Middle frontal gyrus (tissue), 1 donor: Measurements from ENCODE around the gene ELF1.
A peak's percentile ranks its signal among the peaks of the same experiment; 100 is the strongest.

Source experiments
- DNase-seq: peaks from one replicate; pipeline ENCODE4 v3.0.0-alpha.2; 2015; ENCODE audit warnings: low spot score; ENCODE audit errors: extremely low spot score

Gene ELF1

DNA sequence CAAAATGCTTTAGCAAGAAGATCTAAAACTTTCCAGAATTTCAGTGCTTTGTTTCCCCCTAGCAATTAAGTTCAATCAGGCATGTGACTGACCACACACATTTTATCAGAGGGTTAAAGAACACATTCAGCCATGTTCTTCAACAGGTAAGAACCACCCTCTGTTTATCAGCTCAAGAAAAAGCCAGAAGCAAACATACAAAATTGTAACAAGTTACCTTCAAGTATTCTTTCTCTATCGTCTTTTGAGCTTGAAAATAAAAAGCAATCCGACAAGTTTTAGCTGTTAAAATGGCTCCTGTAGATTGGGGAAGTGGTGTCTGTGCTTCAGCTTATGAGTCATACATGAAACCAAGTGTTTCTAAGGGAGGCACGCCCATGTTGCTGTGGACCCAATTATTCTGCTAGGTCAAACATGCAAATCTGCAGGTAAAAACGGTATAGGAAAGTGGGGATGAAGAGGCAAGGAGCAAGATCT lies at the start of gene ELF1:
Gene ELF1 (minus strand): TSS at position 306 of the 477 bp plus-strand sequence. CDS start 37,262 bp downstream, outside the sequence.
- DNase-seq = no peak

GRCh38 chr13:41065078-41065477 lies 46.0 kb upstream of the ELF1 start:
- no peak for DNase-seq

- no peak for DNase-seq
These were observed 45.4 kb upstream of the ELF1 start for GRCh38 chr13:41064493-41064892.

- DNase-seq = no peak
These were observed 43.1 kb upstream of the ELF1 start for GRCh38 chr13:41061914-41062837.

- peak; percentile 86 for DNase-seq
These were observed 42.2 kb upstream of the ELF1 start, which contains the start of gene WBP4 for GRCh38 chr13:41061075-41061913. Gene WBP4 (plus strand): TSS chr13:41061509. CDS start chr13:41061674, 165 bp downstream.

DNA sequence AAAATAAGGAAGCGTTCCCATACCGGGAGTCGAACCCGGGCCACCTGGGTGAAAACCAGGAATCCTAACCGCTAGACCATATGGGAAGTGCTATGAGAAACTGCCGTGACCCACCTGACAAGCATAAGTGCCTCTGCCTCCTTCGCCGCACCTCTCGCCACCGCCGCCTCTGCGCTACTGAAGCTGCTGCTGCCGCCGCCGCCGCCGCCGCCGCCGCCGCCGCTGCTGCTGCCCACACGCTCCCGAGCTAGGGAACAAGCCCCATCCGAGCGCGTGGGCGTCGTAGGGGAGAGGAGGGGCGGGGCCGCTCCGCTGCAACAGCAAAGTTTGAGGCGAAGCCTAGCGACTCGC lies 41.6 kb upstream of the ELF1 start:
- DNase-seq = peak; percentile 62

GRCh38 chr13:41060082-41060723 lies 41.1 kb upstream of the ELF1 start:
- peak; percentile 67 for DNase-seq

DNA sequence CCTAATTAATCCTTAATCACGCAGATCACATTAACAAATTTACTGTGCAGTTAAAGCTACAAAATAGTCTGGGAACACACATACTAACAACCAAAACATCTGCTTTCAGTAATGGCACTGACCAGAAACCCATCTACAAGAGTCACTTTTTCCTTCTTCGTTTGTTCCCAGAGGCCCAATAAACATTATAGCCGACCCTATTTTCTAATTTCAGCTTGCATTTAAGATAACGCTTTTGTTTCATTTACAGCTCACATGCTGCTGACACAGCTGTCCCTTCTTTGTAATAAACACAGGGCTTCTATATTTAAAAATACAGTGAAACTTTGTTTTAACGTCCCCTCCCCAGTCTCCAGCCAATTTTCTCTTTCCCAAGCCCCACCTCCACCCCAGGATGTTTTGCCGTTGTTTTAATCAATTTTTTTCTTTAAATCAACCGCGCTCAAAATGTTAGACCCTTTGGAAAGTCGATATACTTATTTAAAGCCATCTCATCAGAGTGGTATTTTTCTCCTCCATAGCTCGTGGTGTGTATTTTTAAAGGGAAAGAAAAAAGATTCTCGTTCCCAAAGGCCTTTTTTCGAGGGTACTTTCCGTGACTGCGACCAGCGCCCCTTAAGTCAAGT lies 40.5 kb upstream of the ELF1 start:
- DNase-seq = no peak

- no peak for DNase-seq
These were observed 39.4 kb upstream of the ELF1 start for GRCh38 chr13:41058295-41059070.

GRCh38 chr13:41056826-41057711 lies 38.0 kb upstream of the ELF1 start:
- no peak for DNase-seq

DNA sequence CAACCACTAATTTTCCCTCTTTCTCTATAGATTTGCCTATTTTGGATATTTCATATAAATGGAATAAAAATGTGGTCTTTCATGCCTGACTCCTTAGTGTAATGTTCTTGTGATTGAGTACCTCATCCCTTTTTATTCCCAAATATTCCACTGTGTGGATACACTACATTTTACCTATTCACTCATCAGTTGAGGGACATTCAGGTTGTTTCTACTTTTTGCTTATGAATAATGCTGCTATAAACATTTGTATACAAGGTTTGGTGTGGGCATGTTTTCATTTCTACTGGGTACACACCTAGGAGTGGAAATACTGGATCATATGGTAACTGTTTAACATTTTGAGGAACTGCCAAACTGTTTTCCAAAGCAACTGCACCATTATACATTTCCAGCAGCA lies 37.1 kb upstream of the ELF1 start:
- no peak for DNase-seq

GRCh38 chr13:41054919-41055619 lies 36.0 kb upstream of the ELF1 start:
- no peak for DNase-seq

DNA sequence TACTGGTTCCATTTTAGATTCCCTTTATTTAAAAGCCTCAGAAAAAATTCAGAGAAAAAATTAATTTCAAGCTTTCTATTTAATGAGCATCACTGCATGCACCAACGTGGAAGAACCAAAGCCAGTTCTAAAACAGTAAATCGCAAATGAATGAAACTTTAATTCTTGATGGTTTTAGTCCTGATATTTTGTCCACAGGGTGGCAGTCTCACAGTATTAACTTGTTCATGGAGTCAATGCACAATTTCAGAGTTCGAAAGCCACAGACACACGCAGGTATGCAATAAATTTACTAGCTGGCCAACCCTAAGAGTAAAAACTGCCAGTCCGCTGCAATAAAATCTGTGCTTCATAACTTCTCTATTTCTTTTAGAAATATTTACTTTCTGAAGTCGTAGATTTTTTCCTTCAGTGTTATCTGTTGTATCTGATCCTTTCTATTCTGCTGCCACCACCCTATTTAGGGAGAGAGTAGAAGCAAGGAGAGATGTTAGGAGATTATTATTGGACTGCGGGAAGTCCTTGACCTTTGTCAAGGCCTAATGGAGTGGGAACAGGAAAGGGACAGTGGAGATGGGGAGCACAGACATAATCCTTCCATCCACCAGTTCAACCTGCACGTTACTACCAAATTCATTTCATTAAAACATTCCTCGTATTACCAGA lies 35.2 kb upstream of the ELF1 start:
- no peak for DNase-seq

DNA sequence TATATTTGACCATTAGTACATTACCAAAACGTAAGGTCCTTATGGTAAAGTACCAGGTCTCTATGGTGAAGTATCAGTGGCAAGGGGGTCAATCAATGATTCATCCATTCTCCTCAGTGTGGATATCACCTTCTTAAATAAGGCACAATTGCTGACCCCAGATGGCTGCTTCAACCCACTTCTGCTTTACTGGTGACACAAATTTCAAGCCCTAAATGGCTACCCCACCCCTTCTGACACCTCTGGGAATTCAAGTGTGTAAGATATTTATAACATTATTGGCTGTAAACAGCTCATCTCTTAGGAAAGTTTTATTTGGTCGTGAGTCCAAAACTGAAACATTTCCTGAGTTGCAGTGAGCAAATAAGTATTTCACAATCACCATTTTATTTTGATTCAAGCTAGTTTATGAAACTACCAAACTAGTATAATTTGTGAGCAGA lies 34.3 kb upstream of the ELF1 start:
- no peak for DNase-seq

DNA sequence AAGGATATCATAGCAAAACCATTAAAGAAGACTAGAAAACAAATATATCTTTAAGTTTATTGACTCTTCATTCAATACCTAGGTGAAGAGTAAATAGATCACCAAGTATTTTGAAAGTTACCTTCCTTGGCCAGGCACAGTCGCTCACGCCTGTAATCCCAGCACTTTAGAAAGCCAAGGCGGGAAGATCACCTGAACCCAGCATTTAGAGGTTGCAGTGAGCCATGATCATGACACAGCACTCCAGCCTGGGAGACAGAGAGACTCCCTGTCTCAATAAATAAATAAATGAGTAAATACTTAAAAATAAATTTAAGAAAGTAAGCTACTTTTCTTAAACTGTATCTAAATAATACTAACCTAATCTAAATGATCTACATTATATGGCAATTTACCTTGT lies 33.3 kb upstream of the ELF1 start:
- no peak for DNase-seq

DNA sequence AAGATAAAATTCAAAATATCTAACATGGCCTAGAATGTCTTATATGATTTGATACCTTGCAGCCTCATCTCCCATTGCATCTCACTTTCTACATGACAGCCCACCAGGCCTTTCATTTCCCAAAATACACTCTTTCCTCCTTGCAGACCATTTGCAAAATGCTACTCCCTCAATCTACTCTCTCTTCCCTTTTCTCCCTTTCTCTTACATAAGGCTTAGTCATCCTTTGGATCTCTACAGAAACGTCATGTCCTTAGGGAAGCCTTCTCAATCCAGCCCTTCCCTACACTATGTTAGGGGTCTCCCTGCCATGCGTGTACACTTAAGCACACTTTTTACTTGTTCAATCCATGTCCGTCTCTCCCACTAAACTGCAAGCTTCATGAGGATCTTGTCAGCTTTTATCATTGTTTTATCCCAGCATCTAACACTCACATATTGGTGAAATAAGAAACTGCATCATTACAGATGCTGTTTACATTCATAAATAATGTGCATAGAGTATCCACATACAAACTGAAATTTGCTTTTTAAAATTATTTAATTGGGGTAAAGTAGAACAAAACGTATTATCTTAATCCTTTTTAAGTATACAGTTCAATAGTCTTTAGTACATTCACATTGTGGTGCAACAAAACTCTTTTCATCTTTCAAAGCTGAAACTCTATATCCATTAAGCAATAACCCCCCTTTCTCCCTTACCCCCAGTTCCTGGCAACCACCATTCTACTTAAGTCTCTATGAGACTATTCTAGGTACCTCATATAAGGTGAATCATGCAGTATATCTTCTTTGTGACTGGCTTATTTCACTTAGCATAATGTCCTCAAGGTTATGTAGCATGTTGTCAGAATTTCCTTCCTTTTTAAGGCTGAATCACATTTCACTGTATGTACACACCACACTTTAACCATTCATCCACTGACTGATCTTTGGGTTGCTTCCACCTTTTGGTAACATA lies 30.6 kb upstream of the ELF1 start:
- DNase-seq = no peak

DNA sequence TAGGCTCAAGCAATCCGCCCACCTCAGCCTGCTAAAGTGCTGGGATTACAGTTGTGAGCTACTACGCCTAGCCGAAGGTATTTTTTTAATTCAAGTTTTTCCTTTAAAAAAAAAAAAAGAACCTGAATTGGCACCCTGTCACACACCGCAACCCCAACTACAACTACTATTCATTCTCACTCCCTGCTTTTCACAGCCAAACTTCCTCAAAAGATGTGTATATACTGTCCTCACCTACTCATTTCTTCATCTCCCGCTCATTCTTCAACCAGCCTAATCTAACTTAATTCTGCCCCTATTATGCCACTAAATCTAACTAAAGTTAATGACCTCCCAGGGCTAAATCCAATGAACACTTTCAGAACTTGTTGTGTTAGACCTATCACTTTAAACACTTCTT lies 29.5 kb upstream of the ELF1 start:
- DNase-seq = no peak
